Osteoblast (primary cell): ENCODE measurements around the gene PTK6. TPM values are rescaled to one million over a fixed set of nuclear protein-coding genes. Genes with fewer than 3 reads are reported as not detected.

Source experiments
- DNase-seq: peaks from one replicate; pipeline ENCODE4 v3.0.0; 2011; ENCODE audit warnings: low spot score, mixed read lengths; ENCODE audit not compliant: insufficient read length; ENCODE audit errors: missing footprints
- H2AFZ ChIP-seq: 2 replicates; pipeline ENCODE4 v1.6.0; 2011; ENCODE audit warnings: mild to moderate bottlenecking, low read length
- H3K27ac ChIP-seq: 2 replicates; pipeline ENCODE4 v1.5.1; 2011; ENCODE audit warnings: mild to moderate bottlenecking, low read depth, low read length, moderate library complexity
- H3K27me3 ChIP-seq: 2 replicates; pipeline ENCODE4 v1.6.0; 2012; ENCODE audit warnings: mild to moderate bottlenecking, control low read depth, inconsistent platforms, low read length, moderate library complexity; ENCODE audit not compliant: insufficient read depth
- H3K36me3 ChIP-seq: 2 replicates; pipeline ENCODE4 v1.5.1; 2011; ENCODE audit warnings: mild to moderate bottlenecking, low read length, control low read depth, moderate library complexity; ENCODE audit not compliant: insufficient read depth
- H3K4me1 ChIP-seq: 2 replicates; pipeline ENCODE4 v1.5.1; 2011; ENCODE audit warnings: mild to moderate bottlenecking, low read length, control low read depth, moderate library complexity; ENCODE audit not compliant: insufficient read depth
- H3K4me2 ChIP-seq: 2 replicates; pipeline ENCODE4 v1.6.0; 2011; ENCODE audit warnings: mild to moderate bottlenecking, low read length; ENCODE audit not compliant: insufficient read depth
- H3K4me3 ChIP-seq: fragments of 200-600 bp; sonication (generic); 3 replicates; pipeline ENCODE4 v1.5.1; 2012; ENCODE audit warnings: mild to moderate bottlenecking, low read length, inconsistent platforms; ENCODE audit not compliant: insufficient read depth
- H3K79me2 ChIP-seq: 2 replicates; pipeline ENCODE4 v1.6.0; 2012; ENCODE audit warnings: mild to moderate bottlenecking, low read length, control low read depth, inconsistent platforms; ENCODE audit not compliant: insufficient read depth
- H3K9me3 ChIP-seq: 2 replicates; pipeline ENCODE4 v1.5.1; 2011; ENCODE audit warnings: low read depth, low read length, control low read depth
- H4K20me1 ChIP-seq: 2 replicates; pipeline ENCODE4 v1.6.0; 2012; ENCODE audit warnings: mild to moderate bottlenecking, low read length, control low read depth; ENCODE audit not compliant: insufficient read depth
- CTCF ChIP-seq: IDR thresholded peaks from 2 replicates; pipeline ENCODE4 v1.5.1; 2011; ENCODE audit warnings: mild to moderate bottlenecking, low read depth, low read length, moderate library complexity; ENCODE audit errors: extremely low read depth
- total RNA-seq: library from RNA; depleted of rRNA; stranded (reverse); fragments of >200 nt; gene quantifications from 2 replicates; pipeline ENCODE4 v1.2.3, GENCODE V29; 2012

The PTK6 gene
- total RNA-seq, 1 donor, result not detected

GRCh38 chr20:63546256-63546955 is 9.2 kb upstream of the PTK6 start:
- no peak for DNase-seq
- Histone ChIP-seq H2AFZ (no peak overlapping the region), H3K27ac (no peak overlapping the region), H3K36me3 (no peaks in the 10 kb centered on the region), H4K20me1 (no peaks in the 10 kb centered on the region), H3K4me2 (no peak overlapping the region), H3K4me3 (no peak overlapping the region), H3K4me1 (no peaks in the 10 kb centered on the region), H3K27me3 (peaks cover 22% of the 10 kb centered on the region), H3K79me2 (no peaks in the 10 kb centered on the region), H3K9me3 (no peaks in the 10 kb centered on the region)
- no peak for TF ChIP-seq CTCF

DNA sequence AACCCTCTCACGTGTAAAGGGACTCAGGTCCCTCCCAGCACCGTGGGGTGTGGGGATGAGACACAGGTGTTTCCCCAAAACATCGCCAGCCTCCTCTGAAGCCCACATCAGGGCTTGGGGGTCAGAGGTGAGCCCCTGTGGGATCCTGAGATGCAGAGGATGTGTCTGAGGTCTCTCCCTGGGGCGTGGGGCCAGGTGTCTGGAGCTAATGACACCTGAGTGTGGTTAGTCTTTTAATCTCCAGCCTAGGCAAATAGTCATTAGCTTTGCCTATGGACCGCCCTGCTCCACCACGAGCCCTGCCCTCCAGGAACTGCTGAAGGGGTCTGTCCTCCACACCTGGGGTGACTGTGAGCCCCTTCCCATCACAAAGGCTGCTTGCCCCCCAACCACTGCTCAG is 8.6 kb upstream of the PTK6 start:
- Histone ChIP-seq H3K79me2 (no peaks in the 10 kb centered on the region), H2AFZ (no peak overlapping the region), H4K20me1 (no peaks in the 10 kb centered on the region), H3K27ac (no peak overlapping the region), H3K4me3 (no peak overlapping the region), H3K4me2 (no peak overlapping the region), H3K9me3 (no peaks in the 10 kb centered on the region), H3K27me3 (peaks cover 22% of the 10 kb centered on the region), H3K36me3 (no peaks in the 10 kb centered on the region), H3K4me1 (no peaks in the 10 kb centered on the region)
- no peak for TF ChIP-seq CTCF
- DNase-seq, result no peak

- no peak overlapping the region for H2AFZ ChIP-seq
- no peaks in the 10 kb centered on the region for H3K9me3 ChIP-seq
- H3K4me2 ChIP-seq, result no peak overlapping the region
- H3K36me3 ChIP-seq, result no peaks in the 10 kb centered on the region
- no peak overlapping the region for H3K27ac ChIP-seq
- TF ChIP-seq CTCF, result no peak
- H3K4me1 ChIP-seq, result no peaks in the 10 kb centered on the region
- no peaks in the 10 kb centered on the region for H3K79me2 ChIP-seq
- no peak for DNase-seq
- peaks cover 22% of the 10 kb centered on the region for H3K27me3 ChIP-seq
- no peak overlapping the region for H3K4me3 ChIP-seq
- H4K20me1 ChIP-seq, result no peaks in the 10 kb centered on the region
Measured at GRCh38 chr20:63544958-63545516, 7.9 kb upstream of the PTK6 start.

DNA sequence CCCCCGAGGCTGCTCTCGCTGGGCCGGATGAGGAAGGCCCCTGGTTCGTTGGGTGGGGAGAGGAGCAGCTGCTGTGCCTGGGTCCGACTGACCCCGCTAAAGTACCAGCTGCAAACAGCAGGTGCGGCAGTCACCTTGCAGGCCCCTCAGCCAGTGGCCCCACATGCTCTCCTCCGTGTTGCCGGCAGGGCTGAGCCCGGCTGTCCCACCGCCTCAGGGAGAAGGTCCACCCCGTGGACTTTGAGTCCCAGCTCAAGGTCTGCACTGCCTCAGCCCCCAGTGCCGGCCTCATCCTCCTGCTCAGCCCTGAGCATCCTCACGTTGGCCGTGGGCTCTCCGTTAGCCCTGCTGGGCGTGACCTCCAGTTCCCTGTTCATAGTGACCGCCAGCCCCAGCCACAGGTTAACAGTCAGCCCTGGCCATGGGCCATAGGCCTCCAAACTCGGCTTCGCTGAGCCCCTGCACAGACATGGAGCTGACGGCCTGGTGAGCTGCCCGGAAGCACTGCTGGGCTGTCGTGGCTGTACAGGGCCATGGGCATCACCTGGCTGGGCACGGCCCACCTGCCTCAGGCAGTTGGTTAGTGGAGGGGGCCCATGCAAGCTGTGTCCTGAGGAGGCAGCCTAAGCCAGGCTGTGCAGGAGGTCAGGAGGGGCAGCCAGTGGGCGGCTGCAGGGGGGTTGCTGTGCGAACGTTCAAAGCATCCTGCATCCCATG is 7.2 kb upstream of the PTK6 start:
- Histone ChIP-seq H3K4me1 (no peaks in the 10 kb centered on the region), H3K27ac (no peak overlapping the region), H2AFZ (no peak overlapping the region), H3K4me2 (no peak overlapping the region), H3K27me3 (peaks cover 19% of the 10 kb centered on the region), H3K4me3 (no peak overlapping the region), H3K36me3 (no peaks in the 10 kb centered on the region), H4K20me1 (no peaks in the 10 kb centered on the region), H3K9me3 (no peaks in the 10 kb centered on the region), H3K79me2 (no peaks in the 10 kb centered on the region)
- DNase-seq, result no peak
- TF ChIP-seq CTCF, result no peak
